WI38 (cell line): ENCODE measurements around the gene TBX2.

Source experiments
- H3K4me3 ChIP-seq: 2 replicates; pipeline ENCODE4 v1.5.1; 2011; ENCODE audit warnings: low read depth, mild to moderate bottlenecking, control low read depth, low read length
- TF ChIP-seq, protein P1 (sequence below): IDR thresholded peaks from 2 replicates; pipeline ENCODE4 v1.5.1; 2012; ENCODE audit warnings: low read depth, mild to moderate bottlenecking, control low read depth, low read length

Gene TBX2

DNA sequence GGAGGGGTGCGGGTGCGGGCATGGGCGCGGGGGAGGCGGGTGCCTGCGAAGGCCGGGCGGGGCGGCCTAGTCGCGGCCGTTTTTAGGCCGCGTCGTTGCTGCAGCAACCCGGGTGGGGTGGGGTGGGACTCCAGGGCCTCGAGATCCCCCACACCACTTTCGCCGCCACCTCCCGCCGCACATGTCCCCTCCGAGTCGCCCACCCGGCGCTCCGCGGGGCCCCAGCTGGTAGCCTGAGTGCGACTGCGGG is 11.3 kb downstream of the TBX2 start:
- H3K4me3 ChIP-seq: peak overlapping the region; percentile 64
- TF ChIP-seq, protein P1, sequence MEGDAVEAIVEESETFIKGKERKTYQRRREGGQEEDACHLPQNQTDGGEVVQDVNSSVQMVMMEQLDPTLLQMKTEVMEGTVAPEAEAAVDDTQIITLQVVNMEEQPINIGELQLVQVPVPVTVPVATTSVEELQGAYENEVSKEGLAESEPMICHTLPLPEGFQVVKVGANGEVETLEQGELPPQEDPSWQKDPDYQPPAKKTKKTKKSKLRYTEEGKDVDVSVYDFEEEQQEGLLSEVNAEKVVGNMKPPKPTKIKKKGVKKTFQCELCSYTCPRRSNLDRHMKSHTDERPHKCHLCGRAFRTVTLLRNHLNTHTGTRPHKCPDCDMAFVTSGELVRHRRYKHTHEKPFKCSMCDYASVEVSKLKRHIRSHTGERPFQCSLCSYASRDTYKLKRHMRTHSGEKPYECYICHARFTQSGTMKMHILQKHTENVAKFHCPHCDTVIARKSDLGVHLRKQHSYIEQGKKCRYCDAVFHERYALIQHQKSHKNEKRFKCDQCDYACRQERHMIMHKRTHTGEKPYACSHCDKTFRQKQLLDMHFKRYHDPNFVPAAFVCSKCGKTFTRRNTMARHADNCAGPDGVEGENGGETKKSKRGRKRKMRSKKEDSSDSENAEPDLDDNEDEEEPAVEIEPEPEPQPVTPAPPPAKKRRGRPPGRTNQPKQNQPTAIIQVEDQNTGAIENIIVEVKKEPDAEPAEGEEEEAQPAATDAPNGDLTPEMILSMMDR: no peak

DNA sequence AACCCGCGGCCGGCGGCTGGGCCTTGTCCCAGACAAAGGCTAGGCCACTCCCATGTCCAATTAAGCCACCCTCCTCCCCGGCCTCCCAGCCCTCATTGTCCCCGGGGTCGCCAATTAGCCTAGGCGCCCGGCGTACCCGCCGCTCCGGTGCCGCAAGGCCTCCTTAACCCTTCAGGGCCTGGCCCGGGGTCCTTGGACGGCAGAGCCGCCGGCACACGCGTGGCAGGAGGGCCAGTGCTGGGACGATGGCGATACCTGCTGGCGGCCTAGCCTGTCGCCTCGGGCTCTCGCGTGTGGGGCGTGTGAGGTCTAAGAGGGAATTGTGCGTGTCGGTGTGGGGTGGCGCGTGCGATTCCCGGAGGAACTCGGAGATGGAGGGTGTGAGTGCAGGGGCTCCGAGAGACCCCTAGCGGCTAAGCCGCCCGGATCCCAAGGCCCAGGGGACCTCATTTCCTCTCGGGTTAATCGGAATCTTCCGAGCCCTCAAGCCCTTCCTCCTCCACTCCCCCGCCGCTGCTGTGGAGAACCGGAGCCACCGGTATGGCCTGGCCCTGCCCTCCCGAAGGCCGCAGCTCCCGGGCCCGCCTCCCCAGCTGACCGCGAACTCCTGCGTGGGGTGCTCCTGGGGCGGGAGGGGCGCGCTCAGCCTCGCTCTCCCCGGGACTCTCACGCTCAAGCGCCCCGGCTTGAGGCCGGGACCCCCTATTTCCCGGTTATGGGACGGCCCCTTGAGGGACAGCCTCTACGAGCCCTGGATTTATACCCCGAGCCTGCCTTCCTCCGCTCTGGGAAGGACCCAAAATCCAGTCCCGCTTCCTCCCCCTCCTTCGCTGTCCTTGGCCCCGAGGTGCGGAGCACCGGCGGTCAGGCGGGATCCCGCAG is 11.9 kb downstream of the TBX2 start:
- TF ChIP-seq, protein P1: no peak
- H3K4me3 ChIP-seq: peak overlapping the region; percentile 64

DNA sequence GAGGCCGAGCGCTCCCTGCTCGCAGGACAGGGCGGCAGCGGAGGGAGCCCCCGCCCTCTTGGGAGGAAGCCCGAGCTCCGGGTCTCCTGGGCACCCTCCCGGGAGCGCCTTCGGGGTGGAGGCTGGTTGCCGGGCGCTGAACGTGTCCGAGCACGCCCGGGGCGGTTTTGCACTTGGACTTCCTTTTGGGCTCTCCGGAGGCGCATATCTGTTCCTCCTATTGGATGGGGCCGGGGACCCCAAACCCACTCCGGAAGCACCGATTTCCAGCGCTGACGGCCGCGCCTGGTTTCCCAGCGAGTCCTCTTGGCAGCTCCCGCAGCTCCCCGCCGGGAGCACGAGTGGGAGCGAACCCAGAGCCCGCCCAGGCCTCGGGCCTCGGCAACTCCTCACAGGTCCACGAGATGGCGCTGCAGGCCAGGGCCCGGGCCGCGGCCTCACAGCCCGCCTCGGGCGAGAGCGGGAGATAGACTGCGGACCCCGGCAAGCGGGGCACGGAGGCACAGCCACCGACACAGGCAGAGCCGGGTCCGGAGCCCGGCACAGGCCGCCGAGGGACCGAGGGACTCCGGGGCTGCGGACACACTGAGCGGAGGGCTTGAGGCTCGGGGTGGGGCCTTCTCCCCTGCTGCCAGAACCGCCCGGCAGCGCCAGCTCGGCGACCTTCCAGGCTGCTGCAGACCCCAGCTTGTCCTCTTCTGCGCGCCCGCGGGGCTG is 12.7 kb downstream of the TBX2 start:
- peak overlapping the region; percentile 64 for H3K4me3 ChIP-seq
- TF ChIP-seq, protein P1: peak; percentile 93

DNA sequence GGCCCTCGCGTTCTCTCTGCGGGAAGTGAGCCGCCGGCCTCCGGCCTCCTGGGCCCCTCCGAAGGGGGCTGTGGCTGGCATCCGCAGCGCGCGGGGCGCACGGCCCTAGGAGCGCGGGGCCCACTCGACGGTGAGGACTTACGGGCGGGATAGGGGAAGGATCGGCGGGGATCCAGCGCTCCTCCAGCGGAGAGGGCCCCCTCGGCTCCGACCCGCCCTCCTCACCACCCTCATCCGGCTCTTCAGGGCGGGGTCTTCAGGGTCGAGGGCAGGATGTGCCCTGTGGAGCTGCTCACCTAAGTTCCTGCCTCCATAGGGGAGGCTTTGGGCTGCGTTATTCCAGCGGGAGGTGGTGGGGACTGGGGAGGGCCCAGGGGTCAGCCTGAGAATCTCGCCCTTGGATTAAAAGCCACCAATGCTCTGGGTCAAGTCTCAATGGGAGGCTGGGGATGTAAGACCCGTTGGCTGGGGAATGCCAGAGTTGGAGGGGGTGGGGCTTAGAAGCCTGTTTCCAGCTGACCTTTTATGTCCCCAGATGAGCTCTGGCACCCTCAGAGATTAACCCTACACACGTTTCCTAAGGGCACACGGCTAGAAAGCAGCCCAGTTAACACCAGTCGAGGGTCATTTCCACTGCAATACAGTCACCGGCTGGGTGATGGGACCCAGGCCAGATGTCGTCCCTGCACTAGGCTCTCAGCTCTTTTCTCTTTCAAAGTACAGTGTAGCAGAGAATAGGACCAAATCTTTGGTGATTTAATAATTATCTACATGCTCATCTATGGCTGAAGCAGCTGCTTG is 13.4 kb downstream of the TBX2 start:
- peak overlapping the region; percentile 64 for H3K4me3 ChIP-seq
- TF ChIP-seq, protein P1: no peak

DNA sequence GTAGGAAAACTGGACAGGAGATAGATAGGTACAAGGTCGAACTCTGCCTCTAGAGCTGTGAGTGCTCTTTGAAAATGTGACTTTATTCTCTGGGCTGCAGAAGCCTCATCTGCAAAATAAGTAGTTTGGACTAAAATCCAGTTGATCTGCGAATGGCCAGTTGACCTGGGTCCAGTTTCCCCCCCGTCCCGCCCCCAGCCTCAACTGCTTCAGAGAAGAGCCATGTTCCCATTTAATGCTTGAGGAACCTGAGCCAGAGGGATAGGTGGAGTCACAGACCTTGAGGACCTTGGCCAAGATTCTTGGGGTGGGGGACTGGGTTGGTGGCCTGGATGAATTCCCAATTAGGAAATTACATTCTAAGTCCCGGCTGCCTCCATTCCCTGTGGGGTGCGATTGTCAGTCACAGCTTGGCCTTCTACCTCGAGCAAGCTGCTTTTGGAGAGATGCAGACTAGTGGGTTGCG is 14.1 kb downstream of the TBX2 start:
- peak overlapping the region; percentile 64 for H3K4me3 ChIP-seq
- TF ChIP-seq, protein P1: no peak

DNA sequence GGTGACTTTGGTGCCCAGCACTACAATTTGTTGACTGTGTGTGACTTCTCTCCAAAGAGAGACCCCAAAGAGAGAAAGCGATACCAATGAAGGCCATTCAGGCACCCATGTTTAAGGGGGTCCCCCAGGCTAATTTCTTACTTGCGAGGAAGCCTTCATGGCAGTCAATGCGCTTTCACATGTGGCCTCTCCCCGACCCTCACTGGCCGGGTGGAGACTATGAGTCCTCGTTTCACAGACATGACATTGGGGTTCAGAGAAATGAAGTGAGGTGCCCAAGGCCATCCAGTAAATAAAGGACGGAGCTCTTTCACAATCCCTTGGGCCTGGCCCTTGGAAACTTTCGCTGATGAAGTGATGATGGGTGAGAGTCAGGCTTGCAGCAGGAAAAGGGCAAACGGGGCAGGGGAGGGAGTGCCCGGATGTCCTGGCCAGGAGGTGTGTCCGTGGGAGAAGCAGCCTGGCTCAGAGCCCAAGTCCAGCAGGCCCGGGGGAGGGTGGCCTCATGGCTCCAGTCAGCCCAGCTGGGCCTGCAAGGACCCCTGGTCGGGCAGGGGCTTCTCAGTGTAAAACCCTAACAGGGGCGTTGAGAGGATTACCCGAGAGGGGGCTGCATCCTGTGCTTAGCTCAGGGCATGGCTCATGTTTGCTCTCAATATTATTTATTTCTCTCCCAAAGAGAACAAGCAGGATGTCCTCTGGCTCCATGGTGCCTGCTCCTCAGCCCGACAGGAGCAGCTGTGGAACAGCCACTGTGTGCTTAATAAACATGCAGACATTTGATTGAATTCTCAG is 14.7 kb downstream of the TBX2 start:
- H3K4me3 ChIP-seq: no peak overlapping the region
- TF ChIP-seq, protein P1: no peak
